K562 (cell line): ENCODE data around the gene SRBD1. TPM values are rescaled to one million over a fixed set of nuclear protein-coding genes. Genes with fewer than 3 reads are reported as not detected.

Experiments used
- CBX1 ChIP-seq: sonication (generic); IDR thresholded peaks from 2 replicates; pipeline ENCODE4 v1.6.1; 2016; ENCODE audit warnings: antibody characterized with exemption, low read depth, mild to moderate bottlenecking
- CCNT2 ChIP-seq: IDR thresholded peaks from 2 replicates; pipeline ENCODE4 v1.6.1; 2011; ENCODE audit warnings: borderline replicate concordance, low read depth, mild to moderate bottlenecking, moderate library complexity, mixed read lengths, low read length; ENCODE audit not compliant: insufficient read length; ENCODE audit errors: extremely low read depth
- CXXC5 ChIP-seq: fragments of 250-450 bp; sonication (Bioruptor Pico); IDR thresholded peaks from 2 replicates; pipeline ENCODE4 v1.8.0; 2022; ENCODE audit warnings: inconsistent platforms, mild to moderate bottlenecking, moderate library complexity
- ESRRB ChIP-seq: fragments of 250-450 bp; sonication (Bioruptor Pico); IDR thresholded peaks from 2 replicates; pipeline ENCODE4 v1.5.0; 2020; ENCODE audit warnings: mild to moderate bottlenecking, moderate library complexity, borderline replicate concordance
- HMGN3 ChIP-seq: IDR thresholded peaks from 2 replicates; pipeline ENCODE4 v1.6.1; 2011; ENCODE audit warnings: borderline replicate concordance, low read depth, mild to moderate bottlenecking, mixed read lengths, low read length; ENCODE audit not compliant: insufficient read length; ENCODE audit errors: extremely low read depth
- MCM5 ChIP-seq: fragments of 450-650 bp; IDR thresholded peaks from 2 replicates; pipeline ENCODE4 v1.6.1; 2016; ENCODE audit warnings: low read depth
- NCOR1 ChIP-seq: fragments of 450-650 bp; IDR thresholded peaks from 2 replicates; pipeline ENCODE4 v1.6.1; 2016; ENCODE audit warnings: mild to moderate bottlenecking, moderate library complexity
- NR2C2 ChIP-seq, 2 experiments: fragments of 200-800 bp in 1 of 2; sonication (Bioruptor generic) in 1 of 2; sonication (generic) in 1 of 2; formaldehyde crosslinking in 1 of 2; IDR thresholded peaks; 2 replicates each; pipeline versions ENCODE4 v1.6.1 to v1.8.0; 2016 to 2022; ENCODE audit warnings: mild to moderate bottlenecking in 1 of 2, missing compliant biosample characterization in 1 of 2, missing genetic modification characterization in 1 of 2, missing genetic modification reagents in 1 of 2
- RBFOX2 ChIP-seq: fragments of 200-400 bp; formaldehyde crosslinking; IDR thresholded peaks from 2 replicates; pipeline ENCODE4 v1.6.1; 2017; ENCODE audit warnings: low read depth, mild to moderate bottlenecking, low read length, moderate library complexity
- SAP30 ChIP-seq: fragments of 200-600 bp; sonication (generic); IDR thresholded peaks from 2 replicates; pipeline ENCODE4 v1.6.1; 2012; ENCODE audit warnings: borderline replicate concordance, low read depth, mild to moderate bottlenecking, moderate library complexity, low read length, control low read depth, inconsistent platforms; ENCODE audit not compliant: insufficient read depth, poor library complexity, severe bottlenecking
- SRF ChIP-seq, 2 experiments: fragments of 250-450, 450-650 bp in 1 of 2; sonication (Bioruptor Pico) in 1 of 2; sonication (generic) in 1 of 2; formaldehyde crosslinking; IDR thresholded peaks; 2 replicates each; pipeline versions ENCODE4 v1.5.0 to v1.5.1; 2020 to 2022; ENCODE audit warnings: mild to moderate bottlenecking in 1 of 2, missing genetic modification reagents in 1 of 2
- TFE3 ChIP-seq: fragments of 450-650 bp; formaldehyde crosslinking; IDR thresholded peaks from 2 replicates; pipeline ENCODE4 v1.4.0; 2020; ENCODE audit warnings: mild to moderate bottlenecking, mixed read lengths
- TRIM25 ChIP-seq: fragments of 450-650 bp; IDR thresholded peaks from 2 replicates; pipeline ENCODE4 v1.7.0; 2016; ENCODE audit warnings: borderline replicate concordance
- U2AF2 ChIP-seq: fragments of 200-400 bp; formaldehyde crosslinking; optimal IDR thresholded peaks from 2 replicates; pipeline ENCODE3; 2017; ENCODE audit warnings: low read depth, mild to moderate bottlenecking, low read length
- UBTF ChIP-seq, 2 experiments: IDR thresholded peaks; 2 replicates each; pipeline ENCODE4 v1.6.1; 2012; ENCODE audit warnings: improper control_type of control experiment in 2 of 2, low read depth in 2 of 2, low read length in 2 of 2, borderline replicate concordance in 1 of 2
- ZNF133 ChIP-seq: fragments of 250-450 bp; sonication (Bioruptor Pico); IDR thresholded peaks from 2 replicates; pipeline ENCODE4 v1.4.0; 2020; ENCODE audit warnings: mild to moderate bottlenecking
- polyA plus RNA-seq, 8 experiments: library from polyadenylated mRNA; depleted of rRNA in 4 of 8; stranded (reverse) in 5 of 8; unstranded in 3 of 8; fragments of >200 nt; fragmentation: Nextera tagmentation in 2 of 8; fragmentation: Illumina TruSeq in 1 of 8; extraction: Ambion mirVana in 2 of 8; extraction: Trizol in 1 of 8; gene quantifications; 2 replicates each; pipeline versions ENCODE4 v1.2.1 to v1.2.3, GENCODE V29; 2011 to 2014; ENCODE audit warnings: inconsistent platforms in 1 of 8, missing spikeins in 1 of 8
- total RNA-seq, 7 experiments: library from RNA; depleted of rRNA in 6 of 7; stranded (reverse); fragments of >200 nt in 6 of 7; fragmentation: Illumina TruSeq in 2 of 7; extraction: Trizol in 2 of 7; gene quantifications; 2 replicates each; pipeline versions ENCODE4 v1.2.1 to v1.2.3, GENCODE V29; 2011 to 2021; ENCODE audit warnings: low replicate concordance in 1 of 7
- TF ChIP-seq, protein P1 (sequence below): sonication (generic); formaldehyde crosslinking; IDR thresholded peaks from 2 replicates; pipeline ENCODE4 v1.8.1; 2023; ENCODE audit warnings: mild to moderate bottlenecking, missing genetic modification reagents, moderate library complexity

Gene SRBD1
- total and polyA plus RNA-seq, 9 of the 15 experiments (the other 6 are each of a cell fraction or from before 2014, with no cell fraction given) = 6.9 to 23.2 (median 14.7) TPM

DNA sequence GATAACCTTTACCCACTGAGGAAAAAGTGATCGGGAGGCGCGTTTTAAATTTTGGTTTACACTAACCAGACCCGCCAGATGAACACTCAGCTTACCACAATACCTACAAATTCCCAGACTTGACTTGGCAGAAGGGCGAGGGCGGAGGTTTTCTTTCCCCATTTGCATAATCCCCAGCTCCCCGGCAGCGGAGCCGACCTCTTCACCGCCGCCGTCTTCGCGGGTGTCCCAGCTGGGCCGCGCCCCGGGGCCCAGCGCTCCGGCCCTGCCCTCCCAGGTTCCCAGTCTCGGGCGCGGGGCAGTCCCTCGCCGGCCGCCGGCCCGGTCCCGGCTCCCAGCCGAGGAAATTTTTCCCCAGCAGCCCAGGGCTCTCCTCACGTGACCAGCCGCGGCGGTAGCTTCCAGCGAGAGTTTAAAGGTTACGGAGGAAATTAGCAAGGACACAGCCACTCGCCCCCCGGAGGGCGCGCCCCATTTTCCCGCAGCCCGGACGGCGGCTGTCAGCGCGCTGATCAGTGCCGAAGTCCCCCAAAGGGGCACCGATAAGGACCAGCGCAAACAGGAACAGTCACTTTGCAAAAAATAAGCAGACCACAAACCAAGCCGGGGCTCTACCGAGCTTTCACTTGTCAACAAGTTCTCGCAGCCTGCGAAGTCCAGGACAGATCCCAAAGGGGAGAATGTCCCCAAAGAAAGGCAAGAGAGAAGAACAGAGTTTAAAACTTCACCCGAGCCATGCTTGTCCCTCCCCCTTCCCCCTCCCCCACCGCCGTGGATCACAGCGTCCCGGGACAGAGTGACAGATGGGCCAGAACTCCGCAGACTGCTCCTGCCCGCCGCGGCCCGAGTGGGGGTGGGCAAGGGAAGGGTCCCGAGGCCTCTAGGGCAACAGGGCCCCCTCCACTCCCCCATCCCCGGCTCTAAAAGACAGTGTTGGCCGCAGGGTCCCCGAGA lies 39.1 kb upstream of the SRBD1 start (continued):
- TF ChIP-seq TFE3 (CRISPR knock-in tag) = peak; percentile 94
- peak; percentile 43 for TF ChIP-seq CCNT2
- no peak for TF ChIP-seq NCOR1
- peak; percentile 60 for TF ChIP-seq SAP30
- TF ChIP-seq NR2C2 (CRISPR knock-in tag; IDR thresholded peaks at IDR 0.05) = no peak
- TF ChIP-seq NR2C2 (tag; IDR thresholded peaks at IDR 0.05) = peak; percentile 89
- TF ChIP-seq RBFOX2 = peak; percentile 10; the same call in 1 of the 2 replicates
- peak; percentile 57 for TF ChIP-seq CXXC5
- TF ChIP-seq U2AF2 = no peak
- TF ChIP-seq ZNF133 (CRISPR knock-in tag) = no peak
- peak in 1 of 2 experiments; percentile 76; a peak in 2 of 4 replicates for TF ChIP-seq UBTF (IDR thresholded peaks at IDR 0.05; ENCODE audit: borderline replicate concordance in 1 of 2, low read depth in 2 of 2, low read length in 2 of 2)
- TF ChIP-seq ESRRB (CRISPR knock-in tag) = no peak
- no peak for TF ChIP-seq CBX1
- TF ChIP-seq, protein P1, sequence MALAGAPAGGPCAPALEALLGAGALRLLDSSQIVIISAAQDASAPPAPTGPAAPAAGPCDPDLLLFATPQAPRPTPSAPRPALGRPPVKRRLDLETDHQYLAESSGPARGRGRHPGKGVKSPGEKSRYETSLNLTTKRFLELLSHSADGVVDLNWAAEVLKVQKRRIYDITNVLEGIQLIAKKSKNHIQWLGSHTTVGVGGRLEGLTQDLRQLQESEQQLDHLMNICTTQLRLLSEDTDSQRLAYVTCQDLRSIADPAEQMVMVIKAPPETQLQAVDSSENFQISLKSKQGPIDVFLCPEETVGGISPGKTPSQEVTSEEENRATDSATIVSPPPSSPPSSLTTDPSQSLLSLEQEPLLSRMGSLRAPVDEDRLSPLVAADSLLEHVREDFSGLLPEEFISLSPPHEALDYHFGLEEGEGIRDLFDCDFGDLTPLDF (CRISPR knock-in tag) = no peak
- TF ChIP-seq TRIM25 = no peak
- peak; percentile 39 for TF ChIP-seq HMGN3
- 0 out of 4 replicates have a peak, but pooled peaks of 1 of the 2 experiments have one; percentile 14 for TF ChIP-seq SRF (CRISPR knock-in tag; IDR thresholded peaks at IDR 0.05)
- no peak for TF ChIP-seq MCM5
